Measurements from ENCODE around the gene TMEM196.

DNA sequence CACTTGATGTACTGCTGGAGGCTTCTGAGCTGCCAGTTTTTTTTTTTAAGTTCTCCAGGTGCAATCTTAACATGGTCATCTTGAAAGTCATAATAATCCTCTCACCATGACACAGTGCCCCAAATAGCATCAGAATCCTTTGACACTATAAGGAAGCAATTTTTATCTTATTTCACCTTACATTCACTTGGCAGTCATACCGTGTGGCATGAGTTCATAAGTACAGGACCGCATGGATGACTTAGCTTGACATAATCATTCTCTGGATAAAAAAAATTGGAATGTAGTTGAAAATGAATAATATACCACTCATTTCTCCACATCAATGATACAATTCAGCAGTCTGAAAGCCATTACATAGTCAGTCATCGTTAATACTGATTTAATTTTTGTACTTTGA is 25.6 kb upstream of the TMEM196 start:
- TF ChIP-seq, protein P1, sequence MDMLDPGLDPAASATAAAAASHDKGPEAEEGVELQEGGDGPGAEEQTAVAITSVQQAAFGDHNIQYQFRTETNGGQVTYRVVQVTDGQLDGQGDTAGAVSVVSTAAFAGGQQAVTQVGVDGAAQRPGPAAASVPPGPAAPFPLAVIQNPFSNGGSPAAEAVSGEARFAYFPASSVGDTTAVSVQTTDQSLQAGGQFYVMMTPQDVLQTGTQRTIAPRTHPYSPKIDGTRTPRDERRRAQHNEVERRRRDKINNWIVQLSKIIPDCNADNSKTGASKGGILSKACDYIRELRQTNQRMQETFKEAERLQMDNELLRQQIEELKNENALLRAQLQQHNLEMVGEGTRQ (IDR thresholded peaks at IDR 0.05; ENCODE audit: low read depth, low read length), result no peak
- TF ChIP-seq, protein P2, sequence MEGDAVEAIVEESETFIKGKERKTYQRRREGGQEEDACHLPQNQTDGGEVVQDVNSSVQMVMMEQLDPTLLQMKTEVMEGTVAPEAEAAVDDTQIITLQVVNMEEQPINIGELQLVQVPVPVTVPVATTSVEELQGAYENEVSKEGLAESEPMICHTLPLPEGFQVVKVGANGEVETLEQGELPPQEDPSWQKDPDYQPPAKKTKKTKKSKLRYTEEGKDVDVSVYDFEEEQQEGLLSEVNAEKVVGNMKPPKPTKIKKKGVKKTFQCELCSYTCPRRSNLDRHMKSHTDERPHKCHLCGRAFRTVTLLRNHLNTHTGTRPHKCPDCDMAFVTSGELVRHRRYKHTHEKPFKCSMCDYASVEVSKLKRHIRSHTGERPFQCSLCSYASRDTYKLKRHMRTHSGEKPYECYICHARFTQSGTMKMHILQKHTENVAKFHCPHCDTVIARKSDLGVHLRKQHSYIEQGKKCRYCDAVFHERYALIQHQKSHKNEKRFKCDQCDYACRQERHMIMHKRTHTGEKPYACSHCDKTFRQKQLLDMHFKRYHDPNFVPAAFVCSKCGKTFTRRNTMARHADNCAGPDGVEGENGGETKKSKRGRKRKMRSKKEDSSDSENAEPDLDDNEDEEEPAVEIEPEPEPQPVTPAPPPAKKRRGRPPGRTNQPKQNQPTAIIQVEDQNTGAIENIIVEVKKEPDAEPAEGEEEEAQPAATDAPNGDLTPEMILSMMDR (conservative IDR thresholded peaks at IDR 0.05; ENCODE audit: low read depth, low read length), result no peak
- TF ChIP-seq NFE2L2 (IDR thresholded peaks at IDR 0.05; ENCODE audit: low read depth, low read length) (no peak), POLR2A (IDR thresholded peaks at IDR 0.05; ENCODE audit: low read depth, low read length) (no peak), CHD1 (IDR thresholded peaks at IDR 0.05; ENCODE audit: low read depth, low read length) (no peak), CEBPB (IDR thresholded peaks at IDR 0.05; ENCODE audit: low read depth, low read length) (no peak), SMC3 (IDR thresholded peaks at IDR 0.05; ENCODE audit: low read depth, low read length) (no peak), RFX5 (IDR thresholded peaks at IDR 0.05; ENCODE audit: low read depth, low read length) (no peak), MXI1 (IDR thresholded peaks at IDR 0.05; ENCODE audit: borderline replicate concordance, low read depth, low read length) (no peak)
- TF ChIP-seq, protein P3, sequence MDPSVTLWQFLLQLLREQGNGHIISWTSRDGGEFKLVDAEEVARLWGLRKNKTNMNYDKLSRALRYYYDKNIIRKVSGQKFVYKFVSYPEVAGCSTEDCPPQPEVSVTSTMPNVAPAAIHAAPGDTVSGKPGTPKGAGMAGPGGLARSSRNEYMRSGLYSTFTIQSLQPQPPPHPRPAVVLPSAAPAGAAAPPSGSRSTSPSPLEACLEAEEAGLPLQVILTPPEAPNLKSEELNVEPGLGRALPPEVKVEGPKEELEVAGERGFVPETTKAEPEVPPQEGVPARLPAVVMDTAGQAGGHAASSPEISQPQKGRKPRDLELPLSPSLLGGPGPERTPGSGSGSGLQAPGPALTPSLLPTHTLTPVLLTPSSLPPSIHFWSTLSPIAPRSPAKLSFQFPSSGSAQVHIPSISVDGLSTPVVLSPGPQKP (IDR thresholded peaks at IDR 0.05; ENCODE audit: borderline replicate concordance, low read depth, low read length), result no peak
